Lung (tissue), 12 donors: ENCODE results near the gene DNMBP. TPM values are rescaled to one million over a fixed set of nuclear protein-coding genes. Genes with fewer than 3 reads are reported as not detected.
A peak's percentile ranks its signal among the peaks of the same experiment; 100 is the strongest.
"Not testable (repeated sequence)": the region's sequence is repeated elsewhere in the genome, so short reads cannot be mapped to it uniquely, and the experiment has no call there.

ENCODE experiments used
- ATAC-seq: fragments of 200-7000 bp; cut with Tn5 transposase; one replicate; pipeline ENCODE4 v1.9.1; 2020; ENCODE audit warnings: moderate number of reproducible peaks; ENCODE audit not compliant: insufficient read depth, low FRiP score
- DNase-seq, 3 donors: peaks; one replicate each; pipeline ENCODE4 v3.0.0-alpha.2; 2013 to 2017
- H3K27ac ChIP-seq, 2 donors: one replicate each; pipeline ENCODE4 v1.5.1; 2013; ENCODE audit warnings: mild to moderate bottlenecking in 2 of 2, moderate library complexity in 2 of 2, control low read depth in 1 of 2, inconsistent platforms in 1 of 2, low read depth in 1 of 2, low read length in 1 of 2
- H3K27me3 ChIP-seq, 3 donors: one replicate each; pipeline ENCODE4 v1.5.1; 2013; ENCODE audit warnings: low read length in 2 of 3; ENCODE audit not compliant: control insufficient read depth in 3 of 3, insufficient read depth in 3 of 3
- H3K36me3 ChIP-seq, 4 donors: one replicate each; pipeline ENCODE4 v1.5.1; 2013; ENCODE audit warnings: low read length in 4 of 4, mild to moderate bottlenecking in 1 of 4, moderate library complexity in 1 of 4; ENCODE audit not compliant: control insufficient read depth in 4 of 4, insufficient read depth in 4 of 4
- H3K4me1 ChIP-seq, 5 donors: one replicate each; pipeline ENCODE4 v1.5.1; 2013; ENCODE audit warnings: low read length in 5 of 5, mild to moderate bottlenecking in 2 of 5, moderate library complexity in 1 of 5; ENCODE audit not compliant: control insufficient read depth in 5 of 5, insufficient read depth in 5 of 5
- H3K4me3 ChIP-seq: one replicate; pipeline ENCODE4 v1.5.1; 2013; ENCODE audit warnings: mild to moderate bottlenecking, control low read depth, moderate library complexity
- H3K9ac ChIP-seq, 2 donors: one replicate each; pipeline ENCODE4 v1.5.1; 2013; ENCODE audit warnings: low read length in 2 of 2, control low read depth in 1 of 2; ENCODE audit not compliant: insufficient read depth in 1 of 2
- H3K9me3 ChIP-seq, 4 donors: one replicate each; pipeline ENCODE4 v1.5.1; 2013; ENCODE audit warnings: low read length in 3 of 4, mild to moderate bottlenecking in 1 of 4, moderate library complexity in 1 of 4; ENCODE audit not compliant: control insufficient read depth in 4 of 4, insufficient read depth in 3 of 4
- CTCF ChIP-seq: IDR thresholded peaks from 2 replicates; pipeline ENCODE4 v1.5.1; 2012; ENCODE audit warnings: mild to moderate bottlenecking; ENCODE audit errors: control extremely low read depth, extremely low read depth
- WGBS, 2 donors: extraction: QIAGEN DNeasy Blood & Tissue Kit; methylation state at CpG; one replicate each; pipeline ENCODE4 v1.1.7; 2013; 5-methylcytosine and 5-hydroxymethylcytosine counted together
- polyA plus RNA-seq, 2 donors: library from polyadenylated mRNA; stranded (reverse); fragments of 200-250 nt; gene quantifications; one replicate each; pipeline ENCODE4 v1.2.1, GENCODE V29; 2013
- total RNA-seq, 2 donors: library from RNA; depleted of rRNA in 1 of 2; stranded (reverse); fragments of >200 nt in 1 of 2; gene quantifications; one replicate each; pipeline ENCODE4 v1.2.1, GENCODE V29; 2014 to 2021
- donor health status: control.
- donor health status: control.
- donor health status: Bipolar disorder and iron deficiency.
- donor health status: healthy.
- donor health status: DM: yes; HTN: yes; CAD: no.

The DNMBP gene
- total and polyA plus RNA-seq, 4 donors: 6.5 to 31.0 (median 12.5) TPM

DNA sequence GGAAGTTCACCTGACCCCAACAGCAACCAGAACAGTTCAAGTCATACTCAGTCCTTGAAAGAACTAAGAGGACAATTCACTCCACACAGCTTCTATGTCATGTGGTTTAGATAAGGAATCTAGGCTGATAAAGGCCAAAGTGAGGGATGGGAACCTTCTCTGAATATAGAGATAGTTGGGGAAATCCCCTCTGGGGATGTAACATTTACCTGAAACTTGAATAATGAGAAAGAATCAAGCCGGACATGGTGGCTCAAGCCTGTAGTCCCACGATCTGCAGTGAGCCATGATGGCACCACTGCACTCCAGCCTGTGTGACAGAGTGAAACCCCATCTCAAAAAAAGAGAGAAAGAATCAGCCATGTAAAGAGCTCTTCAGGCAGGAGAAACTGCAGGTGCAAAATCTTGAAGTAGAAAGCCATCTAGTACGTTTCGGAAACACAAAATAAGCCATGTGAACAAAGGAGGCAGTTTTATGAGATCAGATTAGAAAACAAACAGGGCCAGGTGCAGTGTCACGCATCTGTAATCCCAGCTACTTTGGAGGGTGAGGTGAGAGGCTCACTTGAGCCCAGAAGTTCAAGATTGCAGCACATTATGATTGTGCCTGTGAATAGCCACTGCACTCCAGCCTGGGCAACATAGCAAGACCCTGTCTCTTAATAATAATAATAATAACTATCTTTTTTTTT is 4.5 kb upstream of the DNMBP start:
- Histone ChIP-seq H3K4me1 (peaks cover 0 to 3% (median 0%) of the 10 kb centered on the region in 5 donors), H3K4me3 (no peak overlapping the region), H3K9me3 (no peaks in the 10 kb centered on the region), H3K27ac (no peak overlapping the region), H3K9ac (no peak overlapping the region), H3K36me3 (no peaks in the 10 kb centered on the region), H3K27me3 (no peaks in the 10 kb centered on the region)
- 88 to 95% methylated on average over 5 of the region's 5 CpGs for WGBS, 2 donors
- ATAC-seq: no peak
- DNase-seq: no peak
- TF ChIP-seq CTCF: no peak

- Histone ChIP-seq H3K9me3 (no peaks in the 10 kb centered on the region), H3K36me3 (no peaks in the 10 kb centered on the region), H3K4me1 (peaks cover 0 to 6% (median 0%) of the 10 kb centered on the region in 5 donors), H3K27ac (no peak overlapping the region), H3K9ac (no peak overlapping the region), H3K27me3 (no peaks in the 10 kb centered on the region), H3K4me3 (no peak overlapping the region)
- no peak for TF ChIP-seq CTCF
- 88 to 98% methylated on average over 1 of the region's 1 CpG for WGBS, 2 donors
- ATAC-seq (no peak), DNase-seq (no peak)
Measured at GRCh38 chr10:100013621-100014020, 3.9 kb upstream of the DNMBP start.

DNA sequence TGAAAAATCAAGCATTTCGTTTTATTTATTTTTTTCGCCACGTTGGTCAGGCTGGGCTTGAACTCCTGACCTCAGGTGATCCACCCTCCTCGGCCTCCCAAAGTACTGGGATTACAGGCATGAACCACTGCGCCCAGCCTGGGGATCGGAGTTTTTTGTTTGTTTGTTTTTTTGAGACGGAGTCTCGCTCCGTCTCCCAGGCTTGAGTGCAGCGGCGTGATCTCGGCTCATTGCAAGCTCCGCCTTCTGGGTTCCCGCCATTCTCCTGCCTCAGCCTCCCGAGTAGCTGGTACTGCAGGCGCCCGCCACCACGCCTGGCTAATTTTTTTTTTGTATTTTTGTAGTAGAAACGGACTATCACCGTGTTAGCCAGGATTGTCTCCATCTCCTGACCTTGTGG is 2.2 kb upstream of the DNMBP start:
- not testable (repeated sequence) for H3K36me3 ChIP-seq, H3K9me3 ChIP-seq, H3K4me3 ChIP-seq, DNase-seq, H3K9ac ChIP-seq, H3K27me3 ChIP-seq, H3K27ac ChIP-seq, ATAC-seq
- peaks cover 3 to 22% (median 12%) of the 10 kb centered on the region in 5 donors for H3K4me1 ChIP-seq
- 95 to 96% methylated on average over 20 of the region's 20 CpGs for WGBS, 2 donors

GRCh38 chr10:100009283-100009792 is 409 bp downstream of the DNMBP start:
- ATAC-seq (peak; percentile 53), DNase-seq (peak in 2 of 3 donors; percentile 69 to 79)
- Histone ChIP-seq H3K9me3 (no peaks in the 10 kb centered on the region), H3K4me1 (peaks cover 8 to 31% (median 18%) of the 10 kb centered on the region in 5 donors), H3K4me3 (peak overlapping the region; percentile 88), H3K27me3 (no peaks in the 10 kb centered on the region), H3K36me3 (no peaks in the 10 kb centered on the region), H3K9ac (peak overlapping the region; percentile 0 to 85), H3K27ac (peak overlapping the region; percentile 91 to 95)
- peak; percentile 42 for TF ChIP-seq CTCF
- 0 to 1% methylated on average over 28 to 45 of the region's 45 CpGs for WGBS, 2 donors
